Stimulated activated CD4-positive, alpha-beta T cell treated with anti-CD3 and anti-CD28 coated beads, Interleukin-15, amount 100 ng/mL, for 24 hours (primary cell): Measurements from ENCODE around the gene CENPP.
"Not testable (repeated sequence)": the region's sequence is repeated elsewhere in the genome, so short reads cannot be mapped to it uniquely, and the experiment has no call there.

Source experiments
- DNase-seq: peaks from one replicate; pipeline ENCODE4 v3.0.0-alpha.2; 2020

Gene CENPP

GRCh38 chr9:92558612-92559374 is 233.0 kb downstream of the CENPP start:
- DNase-seq, result no peak

- no peak for DNase-seq
Measured at GRCh38 chr9:92561374-92562330, 235.9 kb downstream of the CENPP start.

GRCh38 chr9:92562461-92562967 is 236.8 kb downstream of the CENPP start:
- DNase-seq, result no peak

GRCh38 chr9:92563116-92564100 is 237.7 kb downstream of the CENPP start:
- no peak for DNase-seq

GRCh38 chr9:92564504-92564903 is 238.8 kb downstream of the CENPP start:
- DNase-seq, result no peak

GRCh38 chr9:92564982-92565381 is 239.2 kb downstream of the CENPP start:
- DNase-seq, result no peak

GRCh38 chr9:92571871-92572270 is 246.1 kb downstream of the CENPP start:
- not testable (repeated sequence) for DNase-seq

- not testable (repeated sequence) for DNase-seq
Measured at GRCh38 chr9:92573612-92574011, 247.9 kb downstream of the CENPP start.

- DNase-seq, result no peak
Measured at GRCh38 chr9:92576175-92576574, 250.4 kb downstream of the CENPP start.

GRCh38 chr9:92589923-92590322 is 264.2 kb downstream of the CENPP start:
- DNase-seq, result no peak

GRCh38 chr9:92590377-92590776 is 264.6 kb downstream of the CENPP start:
- no peak for DNase-seq

- no peak for DNase-seq
Measured at GRCh38 chr9:92592537-92592936, 266.8 kb downstream of the CENPP start.

- DNase-seq, result no peak
Measured at GRCh38 chr9:92592946-92593861, 267.5 kb downstream of the CENPP start.

GRCh38 chr9:92595075-92595474 is 269.3 kb downstream of the CENPP start:
- not testable (repeated sequence) for DNase-seq

GRCh38 chr9:92595930-92596329 is 270.2 kb downstream of the CENPP start:
- no peak for DNase-seq

- DNase-seq, result no peak
Measured at GRCh38 chr9:92598382-92598781, 272.6 kb downstream of the CENPP start.

GRCh38 chr9:92599938-92600461 is 274.2 kb downstream of the CENPP start:
- no peak for DNase-seq

GRCh38 chr9:92600462-92601261 is 274.9 kb downstream of the CENPP start:
- no peak for DNase-seq

GRCh38 chr9:92601451-92601850 is 275.7 kb downstream of the CENPP start:
- no peak for DNase-seq

GRCh38 chr9:92602413-92602812 is 276.7 kb downstream of the CENPP start:
- DNase-seq, result no peak
